DOHH2 (cell line): Measurements from ENCODE around the gene LHX5.

Experiments used
- CTCF ChIP-seq: fragments of 200-600 bp; sonication (generic); IDR thresholded peaks from one replicate; pipeline ENCODE4 v1.5.1; 2014; ENCODE audit warnings: antibody characterized with exemption, mild to moderate bottlenecking, low read depth, low read length; ENCODE audit not compliant: poor library complexity, severe bottlenecking
- EZH2phosphoT487 ChIP-seq: fragments of 200-600 bp; sonication (generic); IDR thresholded peaks from 2 replicates; pipeline ENCODE4 v1.6.1; 2017; ENCODE audit warnings: borderline replicate concordance, mild to moderate bottlenecking, antibody characterized with exemption, low read length, moderate library complexity, mixed read lengths

- TF ChIP-seq CTCF (no peak), EZH2phosphoT487 (no peak)
These were observed 28.6 kb downstream of the LHX5 start for GRCh38 chr12:113443030-113443539.
